ENCODE measurements around the gene OSTF1. TPM values are rescaled to one million over a fixed set of nuclear protein-coding genes. Genes with fewer than 3 reads are reported as not detected.

The OSTF1 gene
- total and polyA plus RNA-seq, 2 donors (not counting 1 experiment from before 2014, with no cell fraction given), result 48.4 to 49.9 TPM

DNA sequence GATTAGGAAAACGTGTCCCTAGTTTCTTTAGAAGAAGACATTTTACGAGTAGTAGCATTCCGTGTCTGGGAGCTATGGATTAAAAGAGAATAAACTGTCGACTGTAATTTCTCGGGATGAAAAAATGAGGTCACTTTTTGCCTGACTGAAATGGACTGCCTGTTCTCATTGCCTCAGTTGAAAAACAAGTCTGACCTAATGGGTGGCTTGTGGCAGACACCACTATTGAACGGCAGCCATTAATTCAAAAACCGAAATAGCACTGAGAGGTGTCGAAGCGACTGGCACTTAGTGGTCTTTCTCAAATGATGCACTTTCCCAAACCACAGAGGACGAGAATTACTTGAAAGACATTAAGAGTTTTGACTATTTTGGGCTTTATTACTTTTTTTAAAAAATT lies 35.4 kb downstream of the OSTF1 start:
- Histone ChIP-seq H3K4me3 (replicated peaks in 1 of 4; ENCODE audit: control extremely low read depth in 1 of 4, insufficient read depth in 1 of 4, low read depth in 3 of 4, low read length in 4 of 4) (no peak overlapping the region), H3K4me1 (ENCODE audit: control insufficient read depth, extremely low read depth, insufficient read depth, low read length) (no peaks in the 10 kb centered on the region)
- TF ChIP-seq EZH2 (IDR thresholded peaks at IDR 0.05; ENCODE audit: low read length, missing control alignments), result no peak
- TF ChIP-seq, protein P1, sequence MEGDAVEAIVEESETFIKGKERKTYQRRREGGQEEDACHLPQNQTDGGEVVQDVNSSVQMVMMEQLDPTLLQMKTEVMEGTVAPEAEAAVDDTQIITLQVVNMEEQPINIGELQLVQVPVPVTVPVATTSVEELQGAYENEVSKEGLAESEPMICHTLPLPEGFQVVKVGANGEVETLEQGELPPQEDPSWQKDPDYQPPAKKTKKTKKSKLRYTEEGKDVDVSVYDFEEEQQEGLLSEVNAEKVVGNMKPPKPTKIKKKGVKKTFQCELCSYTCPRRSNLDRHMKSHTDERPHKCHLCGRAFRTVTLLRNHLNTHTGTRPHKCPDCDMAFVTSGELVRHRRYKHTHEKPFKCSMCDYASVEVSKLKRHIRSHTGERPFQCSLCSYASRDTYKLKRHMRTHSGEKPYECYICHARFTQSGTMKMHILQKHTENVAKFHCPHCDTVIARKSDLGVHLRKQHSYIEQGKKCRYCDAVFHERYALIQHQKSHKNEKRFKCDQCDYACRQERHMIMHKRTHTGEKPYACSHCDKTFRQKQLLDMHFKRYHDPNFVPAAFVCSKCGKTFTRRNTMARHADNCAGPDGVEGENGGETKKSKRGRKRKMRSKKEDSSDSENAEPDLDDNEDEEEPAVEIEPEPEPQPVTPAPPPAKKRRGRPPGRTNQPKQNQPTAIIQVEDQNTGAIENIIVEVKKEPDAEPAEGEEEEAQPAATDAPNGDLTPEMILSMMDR (conservative IDR thresholded peaks at IDR 0.05 in 1 of 2, IDR thresholded peaks at IDR 0.05 in 1 of 2; ENCODE audit: low read depth in 1 of 2, low read length in 2 of 2), result no peak

DNA sequence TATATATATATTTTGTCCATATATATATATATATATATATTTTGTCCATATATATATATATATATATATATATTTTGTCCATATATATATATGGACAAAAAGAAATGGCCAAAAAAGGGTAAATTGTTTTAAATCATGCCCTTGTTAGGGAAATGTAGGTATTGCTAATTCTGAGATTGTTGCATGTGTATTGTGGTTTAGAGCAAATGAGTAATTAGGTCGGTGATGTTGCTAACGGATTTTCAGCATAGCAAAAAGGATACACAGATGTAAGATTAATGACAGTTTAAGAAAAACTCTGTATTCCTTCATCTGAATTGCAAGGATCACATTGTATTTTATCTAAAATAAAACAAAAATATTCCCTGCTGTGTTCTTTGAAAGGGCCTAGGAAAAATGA lies 40.2 kb downstream of the OSTF1 start:
- DNase-seq (ENCODE audit: low read depth in 2 of 2), result no peak
- Histone ChIP-seq H3K27ac (ENCODE audit: insufficient read depth, low read length) (no peak overlapping the region), H3K9ac (ENCODE audit: insufficient read depth, low read length) (no peak overlapping the region), H3K79me2 (ENCODE audit: control insufficient read depth, insufficient read depth, low read length) (no peaks in the 10 kb centered on the region), H2AFZ (ENCODE audit: low read length) (no peak overlapping the region), H3K4me1 (ENCODE audit: control insufficient read depth, extremely low read depth, insufficient read depth, low read length) (no peaks in the 10 kb centered on the region), H3K9me3 (ENCODE audit: control insufficient read depth, insufficient read depth, low read depth, low read length) (no peaks in the 10 kb centered on the region), H3K4me2 (ENCODE audit: extremely low read depth, insufficient read depth, low read length) (no peak overlapping the region), H3K4me3 (replicated peaks in 1 of 4; ENCODE audit: control extremely low read depth in 1 of 4, insufficient read depth in 1 of 4, low read depth in 3 of 4, low read length in 4 of 4) (no peak overlapping the region), H3K36me3 (ENCODE audit: control insufficient read depth, insufficient read depth, low read length) (no peaks in the 10 kb centered on the region), H3K27me3 (ENCODE audit: control insufficient read depth, insufficient read depth, low read length) (no peaks in the 10 kb centered on the region), H4K20me1 (ENCODE audit: control insufficient read depth, extremely low read depth, insufficient read depth, low read length) (no peaks in the 10 kb centered on the region)
- no peak for TF ChIP-seq EZH2 (IDR thresholded peaks at IDR 0.05; ENCODE audit: low read length, missing control alignments)
- TF ChIP-seq, protein P1 (conservative IDR thresholded peaks at IDR 0.05 in 1 of 2, IDR thresholded peaks at IDR 0.05 in 1 of 2; ENCODE audit: low read depth in 1 of 2, low read length in 2 of 2), result no peak

More for the DNA sequence above, 35.4 kb downstream of the OSTF1 start:
- no peak for DNase-seq (ENCODE audit: low read depth in 2 of 2)
- no peaks in the 10 kb centered on the region for H3K36me3 ChIP-seq (ENCODE audit: control insufficient read depth, insufficient read depth, low read length)
- H3K27me3 ChIP-seq (ENCODE audit: control insufficient read depth, insufficient read depth, low read length), result no peaks in the 10 kb centered on the region
- H3K27ac ChIP-seq (ENCODE audit: insufficient read depth, low read length), result no peak overlapping the region
- H4K20me1 ChIP-seq (ENCODE audit: control insufficient read depth, extremely low read depth, insufficient read depth, low read length), result no peaks in the 10 kb centered on the region
- no peak overlapping the region for H2AFZ ChIP-seq (ENCODE audit: low read length)
- no peaks in the 10 kb centered on the region for H3K79me2 ChIP-seq (ENCODE audit: control insufficient read depth, insufficient read depth, low read length)
- no peaks in the 10 kb centered on the region for H3K9me3 ChIP-seq (ENCODE audit: control insufficient read depth, insufficient read depth, low read depth, low read length)
- H3K9ac ChIP-seq (ENCODE audit: insufficient read depth, low read length), result no peak overlapping the region
- H3K4me2 ChIP-seq (ENCODE audit: extremely low read depth, insufficient read depth, low read length), result no peak overlapping the region

GRCh38 chr9:75130172-75130571 lies 41.9 kb downstream of the OSTF1 start:
- no peak for DNase-seq (ENCODE audit: low read depth in 2 of 2)
- no peaks in the 10 kb centered on the region for H3K4me1 ChIP-seq (ENCODE audit: control insufficient read depth, extremely low read depth, insufficient read depth, low read length)
- H3K9me3 ChIP-seq (ENCODE audit: control insufficient read depth, insufficient read depth, low read depth, low read length), result no peaks in the 10 kb centered on the region
- no peak overlapping the region for H2AFZ ChIP-seq (ENCODE audit: low read length)
- H3K27me3 ChIP-seq (ENCODE audit: control insufficient read depth, insufficient read depth, low read length), result no peaks in the 10 kb centered on the region
- TF ChIP-seq, protein P1 (conservative IDR thresholded peaks at IDR 0.05 in 1 of 2, IDR thresholded peaks at IDR 0.05 in 1 of 2; ENCODE audit: low read depth in 1 of 2, low read length in 2 of 2), result no peak
- no peak for TF ChIP-seq EZH2 (IDR thresholded peaks at IDR 0.05; ENCODE audit: low read length, missing control alignments)
- no peak overlapping the region for H3K9ac ChIP-seq (ENCODE audit: insufficient read depth, low read length)
- no peak overlapping the region for H3K27ac ChIP-seq (ENCODE audit: insufficient read depth, low read length)
- H3K4me3 ChIP-seq (replicated peaks in 1 of 4; ENCODE audit: control extremely low read depth in 1 of 4, insufficient read depth in 1 of 4, low read depth in 3 of 4, low read length in 4 of 4), result no peak overlapping the region
- H3K79me2 ChIP-seq (ENCODE audit: control insufficient read depth, insufficient read depth, low read length), result no peaks in the 10 kb centered on the region
- no peaks in the 10 kb centered on the region for H4K20me1 ChIP-seq (ENCODE audit: control insufficient read depth, extremely low read depth, insufficient read depth, low read length)
- no peaks in the 10 kb centered on the region for H3K36me3 ChIP-seq (ENCODE audit: control insufficient read depth, insufficient read depth, low read length)
- H3K4me2 ChIP-seq (ENCODE audit: extremely low read depth, insufficient read depth, low read length), result no peak overlapping the region
